Spleen (tissue), 11 donors: ENCODE results near the gene ZNF638. TPM values are rescaled to one million over a fixed set of nuclear protein-coding genes. Genes with fewer than 3 reads are reported as not detected.

Source experiments
- DNase-seq: peaks from one replicate; pipeline ENCODE4 v3.0.0-alpha.2; 2020
- H3K27ac ChIP-seq, 8 donors: fragments of 200-600 bp; sonication (generic) in 7 of 8; 1 replicate in 4 of 8; 2 replicates in 4 of 8; pipeline versions ENCODE4 v1.5.0 to v1.8.0; 2016 to 2021; ENCODE audit warnings: inconsistent platforms in 4 of 8, mild to moderate bottlenecking in 4 of 8, moderate library complexity in 1 of 8
- H3K27me3 ChIP-seq, 7 donors: fragments of 200-600 bp; sonication (generic) in 6 of 7; replicated peaks in 1 of 7; 1 replicate in 4 of 7; 2 replicates in 3 of 7; pipeline versions ENCODE4 v1.5.0 to v1.8.0; 2016 to 2021; ENCODE audit warnings: inconsistent platforms in 3 of 7, mild to moderate bottlenecking in 1 of 7
- H3K36me3 ChIP-seq, 6 donors: fragments of 200-600 bp; sonication (generic) in 5 of 6; 1 replicate in 4 of 6; 2 replicates in 2 of 6; pipeline versions ENCODE4 v1.5.0 to v1.8.0; 2016 to 2021; ENCODE audit warnings: inconsistent platforms in 2 of 6
- H3K4me1 ChIP-seq, 6 donors: fragments of 200-600 bp; sonication (generic) in 5 of 6; 1 replicate in 3 of 6; 2 replicates in 3 of 6; pipeline versions ENCODE4 v1.5.0 to v1.8.0; 2016 to 2021; ENCODE audit warnings: inconsistent platforms in 3 of 6
- H3K4me3 ChIP-seq, 8 donors: fragments of 200-600 bp; sonication (generic) in 7 of 8; 1 replicate in 4 of 8; 2 replicates in 4 of 8; pipeline versions ENCODE4 v1.5.0 to v1.8.0; 2016 to 2021; ENCODE audit warnings: inconsistent platforms in 4 of 8, mild to moderate bottlenecking in 4 of 8, moderate library complexity in 2 of 8
- H3K9me3 ChIP-seq, 8 donors: fragments of 200-600 bp; sonication (generic) in 7 of 8; 1 replicate in 4 of 8; 2 replicates in 4 of 8; pipeline versions ENCODE4 v1.5.0 to v1.8.0; 2016 to 2021; ENCODE audit warnings: inconsistent platforms in 4 of 8
- POLR2A ChIP-seq, 3 donors: fragments of 450-650 bp; IDR thresholded peaks; one replicate each; pipeline ENCODE4 v1.5.1; 2017; ENCODE audit warnings: antibody characterized with exemption in 3 of 3, mild to moderate bottlenecking in 1 of 3
- POLR2AphosphoS5 ChIP-seq, 3 donors: sonication (generic); formaldehyde crosslinking; IDR thresholded peaks; one replicate each; pipeline ENCODE4 v1.5.1; 2017; ENCODE audit warnings: antibody characterized with exemption in 3 of 3
- WGBS, 5 donors: extraction: QIAGEN DNeasy Blood & Tissue Kit in 3 of 5; methylation state at CpG; one replicate each; pipeline versions ENCODE4 v1.1.5 to v1.1.7; 2013 to 2018; 5-methylcytosine and 5-hydroxymethylcytosine counted together
- intact Hi-C: fragments of 100-400 bp; cut with DNase I; formaldehyde crosslinking; loops from one replicate; pipeline ENCODE4 v1.15.0; 2023; ENCODE audit warnings: low total_unique reads
- polyA plus RNA-seq, 3 donors: library from polyadenylated mRNA; stranded (reverse); fragments of 200-250 nt; gene quantifications; one replicate each; pipeline ENCODE4 v1.2.1, GENCODE V29; 2013
- total RNA-seq, 7 donors: library from RNA; depleted of rRNA in 3 of 7; stranded (reverse); fragments of >200 nt in 3 of 7; fragmentation: NEBNext Ultra II Directional in 4 of 7; extraction: Animal tissue kit (Norgen Biotek cat#: 25700) in 4 of 7; gene quantifications; one replicate each; pipeline versions ENCODE4 v1.1.0 to v1.2.1, GENCODE V29; 2016 to 2021
- TF ChIP-seq, protein P1 (sequence below), 11 experiments: fragments of 200-600 bp in 7 of 11; fragments of 450-650 bp in 4 of 11; sonication (generic) in 4 of 11; IDR thresholded peaks in 8 of 11; conservative IDR thresholded peaks in 3 of 11; 1 replicate in 7 of 11; 2 replicates in 4 of 11; pipeline versions ENCODE4 v1.4.0 to v1.8.0; 2016 to 2021; ENCODE audit warnings: antibody characterized with exemption in 11 of 11, inconsistent platforms in 4 of 11, mild to moderate bottlenecking in 1 of 11
- donor health status: healthy with polysubstance abuse.
- donor health status: DM: no; HTN: no; CAD: no; lungs with moderate emphysema.
- donor health status: DM: no; HTN: no; CAD: no.
- donor health status: Bipolar disorder and iron deficiency.
- donor health status: healthy.
- donor health status: DM: no; HTN: no; CAD: no.
- donor health status: DM: yes; HTN: yes; CAD: no.

The ZNF638 gene
- total and polyA plus RNA-seq, 10 donors, result 80.7 to 310 (median 158) TPM

DNA sequence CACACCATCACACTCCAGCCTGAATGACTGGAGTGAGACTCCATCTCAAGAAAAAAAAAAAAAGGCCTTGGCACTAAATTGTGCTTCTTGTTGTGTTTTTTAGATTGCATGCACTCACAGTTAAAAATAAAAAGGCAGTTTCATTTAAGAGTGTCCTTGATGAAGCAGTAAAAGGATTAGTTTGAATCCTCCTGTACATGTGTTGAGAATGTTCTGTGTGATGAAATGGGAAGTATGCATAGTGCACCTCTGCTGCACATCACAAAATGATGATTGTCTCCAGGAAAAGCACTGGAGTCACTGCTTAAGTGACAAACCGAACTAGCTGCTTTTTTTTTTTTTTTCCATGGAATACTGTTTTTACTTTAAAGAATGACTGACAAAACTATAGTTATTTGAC, 144.9 kb downstream of the ZNF638 start:
- peaks cover 13 to 83% (median 41%) of the 10 kb centered on the region in 6 donors for H3K4me1 ChIP-seq
- peaks cover 0 to 42% (median 2%) of the 10 kb centered on the region in 6 donors for H3K36me3 ChIP-seq
- no peak overlapping the region for H3K4me3 ChIP-seq
- WGBS, 5 donors, result 38 to 64% (median 47%) methylated on average over 1 of the region's 1 CpG
- no peaks in the 10 kb centered on the region for H3K27me3 ChIP-seq
- no peak for DNase-seq
- H3K9me3 ChIP-seq, result no peaks in the 10 kb centered on the region
- no peak for TF ChIP-seq POLR2A (IDR thresholded peaks at IDR 0.05)
- TF ChIP-seq, protein P1, sequence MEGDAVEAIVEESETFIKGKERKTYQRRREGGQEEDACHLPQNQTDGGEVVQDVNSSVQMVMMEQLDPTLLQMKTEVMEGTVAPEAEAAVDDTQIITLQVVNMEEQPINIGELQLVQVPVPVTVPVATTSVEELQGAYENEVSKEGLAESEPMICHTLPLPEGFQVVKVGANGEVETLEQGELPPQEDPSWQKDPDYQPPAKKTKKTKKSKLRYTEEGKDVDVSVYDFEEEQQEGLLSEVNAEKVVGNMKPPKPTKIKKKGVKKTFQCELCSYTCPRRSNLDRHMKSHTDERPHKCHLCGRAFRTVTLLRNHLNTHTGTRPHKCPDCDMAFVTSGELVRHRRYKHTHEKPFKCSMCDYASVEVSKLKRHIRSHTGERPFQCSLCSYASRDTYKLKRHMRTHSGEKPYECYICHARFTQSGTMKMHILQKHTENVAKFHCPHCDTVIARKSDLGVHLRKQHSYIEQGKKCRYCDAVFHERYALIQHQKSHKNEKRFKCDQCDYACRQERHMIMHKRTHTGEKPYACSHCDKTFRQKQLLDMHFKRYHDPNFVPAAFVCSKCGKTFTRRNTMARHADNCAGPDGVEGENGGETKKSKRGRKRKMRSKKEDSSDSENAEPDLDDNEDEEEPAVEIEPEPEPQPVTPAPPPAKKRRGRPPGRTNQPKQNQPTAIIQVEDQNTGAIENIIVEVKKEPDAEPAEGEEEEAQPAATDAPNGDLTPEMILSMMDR (IDR thresholded peaks at IDR 0.05 in 8 of 11, conservative IDR thresholded peaks at IDR 0.05 in 3 of 11), result no peak
- TF ChIP-seq POLR2AphosphoS5 (IDR thresholded peaks at IDR 0.05), result no peak
- peak overlapping the region in 7 of 8 donors; percentile 29 to 89 (median 85) for H3K27ac ChIP-seq
- intact Hi-C loops, result no loop called here

DNA sequence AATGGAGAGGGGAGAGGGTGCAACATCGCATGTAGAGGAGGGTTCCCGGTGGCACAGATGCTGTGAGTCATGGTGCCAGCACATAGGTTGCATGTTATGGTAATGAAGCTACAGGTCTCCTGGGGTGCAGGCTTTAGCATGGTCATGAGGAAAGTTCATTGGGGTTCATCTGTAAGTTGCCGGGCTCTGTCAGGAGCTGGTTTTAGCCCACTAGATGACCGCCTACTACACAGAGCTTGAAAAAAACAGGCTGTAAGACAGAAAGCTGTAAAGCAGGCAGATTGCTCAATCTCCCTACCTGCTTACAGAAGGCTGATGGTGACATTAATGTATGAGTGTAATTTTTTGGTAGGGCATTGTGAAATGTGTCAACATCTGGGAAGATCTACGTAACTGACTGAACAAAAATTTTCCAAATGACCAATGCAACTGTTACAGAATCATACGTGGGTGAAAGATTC, 145.7 kb downstream of the ZNF638 start:
- 49 to 83% (median 61%) methylated on average over 6 of the region's 6 CpGs for WGBS, 5 donors
- Histone ChIP-seq H3K4me3 (no peak overlapping the region), H3K9me3 (no peaks in the 10 kb centered on the region), H3K27me3 (no peaks in the 10 kb centered on the region), H3K27ac (peak overlapping the region in 7 of 8 donors; percentile 29 to 89 (median 85)), H3K36me3 (peaks cover 0 to 48% (median 4%) of the 10 kb centered on the region in 6 donors), H3K4me1 (peaks cover 13 to 81% (median 41%) of the 10 kb centered on the region in 6 donors)
- intact Hi-C loops, result no loop called here
- DNase-seq, result peak; percentile 54
- TF ChIP-seq POLR2A (IDR thresholded peaks at IDR 0.05) (no peak), POLR2AphosphoS5 (IDR thresholded peaks at IDR 0.05) (peak in 1 of 3 donors; percentile 38)
- TF ChIP-seq, protein P1 (IDR thresholded peaks at IDR 0.05 in 8 of 11, conservative IDR thresholded peaks at IDR 0.05 in 3 of 11), result no peak

DNA sequence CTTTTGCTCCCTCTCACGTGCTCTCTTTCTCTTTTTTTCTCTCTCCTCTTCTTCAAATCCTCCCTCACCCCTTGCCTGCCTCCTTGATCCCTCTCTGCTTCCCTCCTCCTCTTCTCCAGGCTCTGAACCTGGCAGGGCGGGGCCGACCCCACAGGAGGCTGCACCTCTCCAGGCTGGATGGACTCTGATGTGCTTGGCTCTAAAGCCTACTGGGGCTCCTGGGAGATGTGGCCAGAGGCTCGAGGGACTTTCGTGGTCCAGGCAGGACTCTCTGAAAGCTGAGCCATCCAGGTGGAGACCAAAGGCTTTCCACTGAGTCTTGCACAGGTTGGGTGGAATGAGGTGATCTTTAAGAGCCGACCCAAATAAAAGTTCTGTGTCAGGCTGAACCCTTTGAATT, 147.2 kb downstream of the ZNF638 start:
- TF ChIP-seq, protein P1 (IDR thresholded peaks at IDR 0.05 in 8 of 11, conservative IDR thresholded peaks at IDR 0.05 in 3 of 11), result no peak
- TF ChIP-seq POLR2AphosphoS5 (IDR thresholded peaks at IDR 0.05) (no peak), POLR2A (IDR thresholded peaks at IDR 0.05) (no peak)
- peaks cover 0 to 49% (median 5%) of the 10 kb centered on the region in 6 donors for H3K36me3 ChIP-seq
- peak overlapping the region in 5 of 8 donors; percentile 22 to 89 (median 85) for H3K27ac ChIP-seq
- H3K27me3 ChIP-seq, result no peaks in the 10 kb centered on the region
- intact Hi-C loops, result no loop called here
- H3K9me3 ChIP-seq, result no peaks in the 10 kb centered on the region
- 78 to 82% (median 80%) methylated on average over 6 of the region's 6 CpGs for WGBS, 5 donors
- DNase-seq, result peak; percentile 68
- peaks cover 13 to 78% (median 34%) of the 10 kb centered on the region in 6 donors for H3K4me1 ChIP-seq
- no peak overlapping the region for H3K4me3 ChIP-seq

DNA sequence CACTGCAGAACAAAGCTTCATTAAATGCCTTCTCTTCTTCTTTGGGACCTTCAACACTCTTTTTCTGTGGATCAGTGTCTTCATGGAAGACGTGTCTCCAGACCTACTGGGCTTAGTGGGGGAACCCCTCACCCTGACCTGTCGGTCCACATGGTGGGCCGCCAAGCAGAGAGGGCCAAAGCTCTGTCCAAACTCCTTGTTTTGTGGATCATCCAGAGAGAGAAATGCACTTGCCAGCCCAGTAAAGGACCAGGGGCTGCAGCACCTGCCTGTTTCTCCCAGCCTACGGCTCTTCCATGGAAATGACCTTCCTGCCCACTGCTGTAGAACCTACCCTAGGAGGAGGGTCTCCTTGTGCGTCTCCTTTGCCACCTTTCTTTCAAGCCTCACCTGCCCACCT, 147.7 kb downstream of the ZNF638 start:
- peak; percentile 53 for DNase-seq
- Histone ChIP-seq H3K27me3 (no peaks in the 10 kb centered on the region), H3K9me3 (no peaks in the 10 kb centered on the region), H3K4me1 (peaks cover 10 to 74% (median 32%) of the 10 kb centered on the region in 6 donors), H3K4me3 (no peak overlapping the region), H3K36me3 (peaks cover 0 to 54% (median 5%) of the 10 kb centered on the region in 6 donors), H3K27ac (peak overlapping the region in 1 of 8 donors; percentile 85)
- 87 to 94% (median 89%) methylated on average over 5 of the region's 5 CpGs for WGBS, 5 donors
- TF ChIP-seq, protein P1 (IDR thresholded peaks at IDR 0.05 in 8 of 11, conservative IDR thresholded peaks at IDR 0.05 in 3 of 11), result no peak
- TF ChIP-seq POLR2AphosphoS5 (IDR thresholded peaks at IDR 0.05), result no peak
- intact Hi-C loops, result no loop called here
